GM12878 (cell line): ENCODE data around the gene HMGXB3. TPM values are rescaled to one million over a fixed set of nuclear protein-coding genes. Genes with fewer than 3 reads are reported as not detected.

Experiments used
- ATAC-seq: fragments of 200-7000 bp; cut with Tn5 transposase; 3 replicates; pipeline ENCODE4 v1.9.1; 2020; ENCODE audit warnings: mild to moderate bottlenecking, moderate library complexity
- BruUV-seq: library from RNA; stranded (reverse); fragments of 400-500 nt; replicated peaks from 2 replicates; lab custom pipeline; 2021; lab: Mats Ljungman, UMichigan
- CTCF ChIA-PET: fragments of 300-600 bp; sonication (Branson Sonifier 250); formaldehyde crosslinking; extraction: SDS; loops from one replicate; lab custom pipeline; 2021; ENCODE audit warnings: inconsistent platforms; lab: Yijun Ruan, JAX
- POLR2A ChIA-PET: fragments of 350-600 bp; formaldehyde crosslinking; extraction: SDS; loops from one replicate; lab custom pipeline; 2021; ENCODE audit warnings: inconsistent platforms; lab: Charles Lee
- RAD21 ChIA-PET: fragments of 300-600 bp; sonication (Branson Sonifier 250); formaldehyde crosslinking; loops from one replicate; lab custom pipeline; 2023; ENCODE audit warnings: antibody characterized with exemption; ENCODE audit not compliant: unreplicated experiment; lab: Charles Lee
- SMC1A ChIA-PET: fragments of 300-600 bp; sonication (Branson Sonifier 250); formaldehyde crosslinking; loops from one replicate; lab custom pipeline; 2023; ENCODE audit not compliant: unreplicated experiment, uncharacterized antibody; lab: Charles Lee
- DNase-seq: peaks from one replicate; pipeline ENCODE4 v3.0.0-alpha.2; 2011; ENCODE audit warnings: low read depth, low spot score
- FAIRE-seq: peaks from 3 replicates; lab custom pipeline; 2011; peaks lifted over from hg19 to GRCh38; lab: Jason Lieb, UNC
- H2AFZ ChIP-seq: 2 replicates; pipeline ENCODE4 v1.6.0; 2011; ENCODE audit warnings: low read depth, low read length, control low read depth; ENCODE audit not compliant: control insufficient read depth
- H3K27ac ChIP-seq: 2 replicates; pipeline ENCODE4 v1.5.1; 2011; ENCODE audit warnings: control low read depth; ENCODE audit not compliant: control insufficient read depth, insufficient read depth
- H3K27me3 ChIP-seq, 2 experiments: replicated peaks in 1 of 2; 2 replicates each; pipeline versions ENCODE4 v1.6.0 to v1.6.1; 2011; ENCODE audit warnings: low read length in 1 of 2; ENCODE audit not compliant: control insufficient read depth in 2 of 2, insufficient read depth in 2 of 2
- H3K36me3 ChIP-seq, 2 experiments: 2 replicates each; pipeline ENCODE4 v1.5.1; 2011; ENCODE audit warnings: low read length in 1 of 2; ENCODE audit not compliant: control insufficient read depth in 2 of 2, insufficient read depth in 2 of 2
- H3K4me1 ChIP-seq: 2 replicates; pipeline ENCODE4 v1.6.1; 2011; ENCODE audit warnings: mild to moderate bottlenecking, low read length, moderate library complexity, mixed read lengths; ENCODE audit not compliant: control insufficient read depth, insufficient read depth
- H3K4me2 ChIP-seq: 2 replicates; pipeline ENCODE4 v1.6.0; 2011; ENCODE audit warnings: control low read depth; ENCODE audit not compliant: control insufficient read depth, insufficient read depth
- H3K4me3 ChIP-seq: fragments of 200-600 bp; sonication (generic); 2 replicates; pipeline ENCODE4 v1.5.1; 2016
- H3K79me2 ChIP-seq: 2 replicates; pipeline ENCODE4 v1.6.0; 2011; ENCODE audit warnings: low read length; ENCODE audit not compliant: control insufficient read depth, insufficient read depth
- H3K9ac ChIP-seq: 2 replicates; pipeline ENCODE4 v1.8.0; 2011; ENCODE audit warnings: low read length, control low read depth, mixed read lengths; ENCODE audit not compliant: control insufficient read depth, insufficient read depth
- H3K9me3 ChIP-seq: replicated peaks from 3 replicates; pipeline ENCODE4 v1.5.1; 2011; ENCODE audit warnings: mild to moderate bottlenecking, low read length; ENCODE audit not compliant: control insufficient read depth, insufficient read depth
- H4K20me1 ChIP-seq: 2 replicates; pipeline ENCODE4 v1.6.0; 2011; ENCODE audit not compliant: control insufficient read depth, insufficient read depth
- BCL11A ChIP-seq: IDR thresholded peaks from 2 replicates; pipeline ENCODE4 v1.6.1; 2011; ENCODE audit warnings: low read depth, low read length
- BMI1 ChIP-seq: fragments of 450-650 bp; IDR thresholded peaks from 2 replicates; pipeline ENCODE4 v1.6.1; 2016; ENCODE audit warnings: mild to moderate bottlenecking, moderate library complexity, borderline replicate concordance
- E4F1 ChIP-seq: fragments of 450-650 bp; IDR thresholded peaks from 2 replicates; pipeline ENCODE4 v1.6.1; 2018; ENCODE audit warnings: borderline replicate concordance, mild to moderate bottlenecking; ENCODE audit not compliant: partially characterized antibody
- HCFC1 ChIP-seq: fragments of 150-350 bp; IDR thresholded peaks from 2 replicates; pipeline ENCODE4 v1.6.1; 2014; ENCODE audit warnings: low read length
- HDAC6 ChIP-seq: fragments of 200-600 bp; sonication (generic); IDR thresholded peaks from one replicate; pipeline ENCODE4 v1.8.0; 2017; ENCODE audit warnings: antibody characterized with exemption; ENCODE audit not compliant: unreplicated experiment
- NRF1 ChIP-seq: conservative IDR thresholded peaks from 2 replicates; pipeline ENCODE4 v1.6.1; 2011; ENCODE audit warnings: mild to moderate bottlenecking, low read depth, low read length, improper control_type of control experiment
- SMAD1 ChIP-seq: fragments of 450-650 bp; IDR thresholded peaks from 2 replicates; pipeline ENCODE4 v1.6.1; 2018; ENCODE audit warnings: mild to moderate bottlenecking, low read depth; ENCODE audit not compliant: partially characterized antibody
- SPI1 ChIP-seq: IDR thresholded peaks from 2 replicates; pipeline ENCODE4 v1.6.1; 2011; ENCODE audit warnings: low read depth, mild to moderate bottlenecking, low read length, moderate library complexity, borderline replicate concordance; ENCODE audit not compliant: insufficient read depth
- WRNIP1 ChIP-seq: IDR thresholded peaks from 2 replicates; pipeline ENCODE4 v1.6.1; 2011; ENCODE audit warnings: low read depth, low read length, improper control_type of control experiment, borderline replicate concordance
- ZBTB40 ChIP-seq: fragments of 450-650 bp; IDR thresholded peaks from 2 replicates; pipeline ENCODE4 v1.6.1; 2016; ENCODE audit warnings: mild to moderate bottlenecking, moderate library complexity, borderline replicate concordance
- WGBS: methylation state at CpG from one replicate; pipeline ENCODE4 v1.1.6; 2016; ENCODE audit warnings: low lambda C conversion rate; ENCODE audit not compliant: insufficient replicate concordance, insufficient coverage; ENCODE audit errors: missing lambda C conversion rate; 5-methylcytosine and 5-hydroxymethylcytosine counted together
- in situ Hi-C: fragments of 300-500 bp; cut with MboI; formaldehyde crosslinking; loops from 9 replicates; pipeline ENCODE4 v1.14.3; 2018; ENCODE audit warnings: mixed read lengths
- intact Hi-C: fragments of 100-400 bp; cut with micrococcal nuclease; formaldehyde crosslinking; loops from one replicate; pipeline ENCODE4 v1.14.2; 2022; ENCODE audit not compliant: unreplicated experiment
- polyA plus RNA-seq, 11 experiments: library from polyadenylated mRNA; depleted of rRNA in 4 of 11; unstranded in 6 of 11; stranded (reverse) in 5 of 11; fragments of >200 nt; fragmentation: Nextera tagmentation in 4 of 11; fragmentation: Illumina TruSeq in 1 of 11; extraction: Ambion mirVana in 4 of 11; extraction: Trizol in 1 of 11; gene quantifications; 1 replicate in 1 of 11; 2 replicates in 10 of 11; pipeline versions ENCODE4 v1.2.1 to v1.2.3, GENCODE V29; 2011 to 2016; ENCODE audit warnings: inconsistent platforms in 2 of 11, missing spikeins in 2 of 11, low read depth in 1 of 11
- total RNA-seq, 4 experiments: library from RNA; depleted of rRNA in 3 of 4; stranded (reverse); fragments of >200 nt in 3 of 4; fragmentation: Illumina TruSeq in 1 of 4; extraction: Trizol in 1 of 4; gene quantifications; 2 replicates each; pipeline versions ENCODE4 v1.2.1 to v1.2.3, GENCODE V29; 2013 to 2021

HMGXB3 gene
- total and polyA plus RNA-seq, 10 of the 15 experiments (the other 5 are each of a cell fraction or from before 2014, with no cell fraction given), result 1.00 to 42.2 (median 28.1) TPM

- Histone ChIP-seq H3K4me2 (no peak overlapping the region), H4K20me1 (no peaks in the 10 kb centered on the region), H3K9ac (no peak overlapping the region), H3K27me3 (no peaks in the 10 kb centered on the region), H3K36me3 (peaks cover 2 to 10% of the 10 kb centered on the region in 2 experiments; a peak in 3 of 4 replicates), H3K27ac (no peak overlapping the region), H3K4me1 (peaks cover 5% of the 10 kb centered on the region; the same call in 1 of the 2 replicates), H3K4me3 (no peak overlapping the region), H2AFZ (no peak overlapping the region; the same call in 1 of the 2 replicates), H3K79me2 (no peaks in the 10 kb centered on the region), H3K9me3 (no peaks in the 10 kb centered on the region)
- ATAC-seq (peak; percentile 36; the same call in 2 of the 3 replicates), FAIRE-seq (no peak), DNase-seq (no peak)
- ChIA-PET RAD21 (no interaction called here), CTCF (no interaction called here), POLR2A (no interaction called here), SMC1A (no interaction called here)
- in situ Hi-C loops (no loop called here), intact Hi-C loops (no loop called here)
- TF ChIP-seq WRNIP1 (no peak), SPI1 (peak; percentile 71)
- WGBS, result 75% methylated on average over 6 of the region's 6 CpGs
- no TSS peak for BruUV-seq
These were observed 58.1 kb downstream of the HMGXB3 start for GRCh38 chr5:150058480-150059126.

- in situ Hi-C loops, result no loop called here
- TF ChIP-seq SMAD1, result no peak
- no peak for TF ChIP-seq BMI1
- no peak for TF ChIP-seq HCFC1
- TF ChIP-seq HDAC6, result no peak
- TF ChIP-seq NRF1, result no peak
- TF ChIP-seq E4F1, result no peak
- TF ChIP-seq WRNIP1, result no peak
- no peak for TF ChIP-seq BCL11A
- TF ChIP-seq ZBTB40, result no peak
These were observed 59.1 kb downstream of the HMGXB3 start for GRCh38 chr5:150059623-150060022.

More at GRCh38 chr5:150059623-150060022, 59.1 kb downstream of the HMGXB3 start:
- ChIA-PET RAD21 (no interaction called here), SMC1A (no interaction called here), POLR2A (no interaction called here), CTCF (no interaction called here)
- DNase-seq (no peak), ATAC-seq (no peak), FAIRE-seq (no peak)
- Histone ChIP-seq H3K4me1 (peaks cover 5% of the 10 kb centered on the region; the same call in 1 of the 2 replicates), H4K20me1 (no peaks in the 10 kb centered on the region), H2AFZ (no peak overlapping the region), H3K9me3 (no peaks in the 10 kb centered on the region), H3K9ac (no peak overlapping the region), H3K27me3 (no peaks in the 10 kb centered on the region; a peak in 1 of 4 replicates), H3K79me2 (no peaks in the 10 kb centered on the region), H3K27ac (no peak overlapping the region), H3K36me3 (peaks cover 0 to 4% of the 10 kb centered on the region in 2 experiments; a peak in 2 of 4 replicates), H3K4me2 (no peak overlapping the region), H3K4me3 (no peak overlapping the region)
- intact Hi-C loops, result no loop called here
- BruUV-seq, result no TSS peak
- WGBS, result 59% methylated on average over 11 of the region's 11 CpGs
